Activated naive CD4-positive, alpha-beta T cell treated with anti-CD3 and anti-CD28 coated beads, Interleukin-2, amount 10 ng/mL, durations not matched to agents 7 days and 5 days (primary cell): ENCODE results near the gene SLC12A5.
"Not testable (repeated sequence)": the region's sequence is repeated elsewhere in the genome, so short reads cannot be mapped to it uniquely, and the experiment has no call there.

Experiments
- CTCF ChIA-PET: fragments of 350-600 bp; sonication (Branson Sonifier 250); formaldehyde crosslinking; loops from one replicate; lab custom pipeline; 2021; ENCODE audit warnings: antibody characterized with exemption; lab: Charles Lee
- DNase-seq: peaks from one replicate; pipeline ENCODE4 v3.0.0-alpha.2; 2020
- H3K27ac Mint-ChIP-seq: one replicate; pipeline ENCODE4 v1.8.0; 2021; ENCODE audit warnings: mild to moderate bottlenecking, moderate library complexity, mixed read lengths
- H3K27me3 Mint-ChIP-seq: one replicate; pipeline ENCODE4 v1.8.0; 2021; ENCODE audit warnings: mild to moderate bottlenecking, mixed read lengths
- H3K36me3 Mint-ChIP-seq: one replicate; pipeline ENCODE4 v1.8.0; 2021; ENCODE audit warnings: mixed read lengths
- H3K4me1 Mint-ChIP-seq: one replicate; pipeline ENCODE4 v1.8.0; 2021; ENCODE audit warnings: mixed read lengths
- H3K4me3 Mint-ChIP-seq: one replicate; pipeline ENCODE4 v1.8.0; 2021; ENCODE audit warnings: mild to moderate bottlenecking, moderate library complexity, mixed read lengths
- H3K9me3 Mint-ChIP-seq: one replicate; pipeline ENCODE4 v1.8.0; 2021; ENCODE audit warnings: mixed read lengths

Gene SLC12A5

DNA sequence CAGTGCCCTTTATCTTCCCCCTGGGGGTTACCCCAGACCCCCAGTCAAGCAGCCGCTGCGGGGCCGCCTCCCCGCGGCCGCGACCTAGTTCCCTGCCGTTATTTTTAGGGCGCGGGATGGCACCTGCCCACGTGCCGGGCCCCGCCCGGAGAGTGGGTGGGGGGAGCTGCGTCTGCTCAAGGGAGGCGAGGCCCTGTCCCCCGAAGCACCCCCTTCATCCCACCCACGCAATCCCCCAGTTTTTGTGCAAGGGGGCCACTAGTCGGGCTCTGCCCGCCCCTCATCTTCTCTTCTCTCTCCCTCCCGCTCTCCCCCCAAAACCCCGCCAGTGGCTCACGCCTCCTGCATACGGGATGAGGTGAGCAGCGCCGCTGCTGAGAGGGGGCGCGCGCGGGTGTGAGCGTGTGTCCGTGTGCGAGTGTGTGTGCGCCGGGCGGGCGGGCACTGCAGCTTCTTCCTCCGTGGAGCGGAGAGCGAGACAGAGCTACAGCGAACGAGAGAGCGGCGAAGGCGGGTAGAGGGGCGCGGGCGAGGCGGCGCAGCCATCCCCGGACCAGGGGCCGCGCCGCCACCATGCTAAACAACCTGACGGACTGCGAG lies at the start of gene SLC12A5:
Gene SLC12A5 (plus strand): TSS at position 444 of the 600 bp plus-strand sequence. CDS start 130 bp downstream, at position 574.
- DNase-seq = no peak
- H3K4me1 Mint-ChIP-seq = no peaks in the 10 kb centered on the region
- no peak within 1 kb of the TSS for H3K4me3 Mint-ChIP-seq
- no peak within 1 kb of the TSS for H3K27ac Mint-ChIP-seq
- no peaks in the 10 kb centered on the region for H3K36me3 Mint-ChIP-seq
- no peaks in the 10 kb centered on the region for H3K9me3 Mint-ChIP-seq
- peaks cover 94% of the 10 kb centered on the region for H3K27me3 Mint-ChIP-seq
- CTCF ChIA-PET = interaction anchor here (0.9 to 1.6 kb wide), 4 partner anchors 8 to 41 kb away, joined by 3 to 4 read pairs (median 3); no protein-coding TSS in a partner anchor

DNA sequence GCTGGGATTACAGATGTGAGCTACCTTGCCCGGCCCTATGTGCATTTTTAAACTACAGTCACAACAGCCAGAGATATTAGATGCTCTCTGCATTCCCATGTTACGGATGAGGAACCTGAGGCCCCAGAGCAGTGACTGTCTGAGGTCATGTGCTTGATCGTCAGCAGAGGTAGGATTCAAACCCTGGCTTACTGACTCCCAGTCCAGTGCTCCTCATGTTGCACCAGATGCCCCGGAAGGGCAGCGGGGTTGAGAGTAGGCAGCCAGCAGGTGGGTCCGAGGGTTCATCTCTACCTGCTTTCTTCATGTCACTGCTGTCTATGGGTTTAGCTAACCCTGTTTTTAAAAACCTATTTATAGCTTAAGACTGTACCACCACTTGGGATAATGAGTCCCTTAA lies 47.8 kb upstream of the SLC12A5 start:
- Mint-ChIP-seq H3K27me3 (peaks cover 35% of the 10 kb centered on the region), H3K4me1 (peaks cover 13% of the 10 kb centered on the region), H3K9me3 (no peaks in the 10 kb centered on the region), H3K36me3 (no peaks in the 10 kb centered on the region), H3K4me3 (no peak overlapping the region), H3K27ac (no peak overlapping the region)
- DNase-seq = no peak
- CTCF ChIA-PET = interaction anchor here (1.6 to 4.8 kb wide), 2 partner anchors 12 to 30 kb away, joined by 4 to 24 read pairs; no protein-coding TSS in a partner anchor

DNA sequence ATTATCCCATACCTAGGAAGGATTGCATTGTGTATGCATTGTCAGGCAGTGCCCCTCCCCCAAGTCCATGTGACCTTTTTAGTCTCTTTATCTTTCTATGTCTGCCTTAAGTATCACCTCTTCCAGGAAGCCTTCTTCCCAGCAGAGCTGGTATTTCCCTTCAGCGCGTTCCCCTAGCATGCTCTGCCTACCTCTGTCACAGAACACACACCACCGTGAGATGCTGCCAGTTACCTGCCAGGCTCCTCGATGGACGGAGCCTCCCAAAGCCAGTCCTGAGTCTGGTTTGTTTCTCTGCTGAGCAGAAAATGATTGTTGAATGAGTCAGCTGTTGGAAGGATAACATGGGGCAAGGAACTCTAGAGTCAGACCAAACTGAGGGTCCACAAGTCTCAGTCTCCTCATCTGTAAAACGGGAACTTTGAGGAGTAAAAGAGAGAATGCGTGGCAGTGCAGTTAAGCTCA lies 45.7 kb upstream of the SLC12A5 start:
- DNase-seq = no peak
- Mint-ChIP-seq H3K9me3 (no peaks in the 10 kb centered on the region), H3K4me1 (peaks cover 13% of the 10 kb centered on the region), H3K27ac (no peak overlapping the region), H3K4me3 (no peak overlapping the region), H3K36me3 (no peaks in the 10 kb centered on the region), H3K27me3 (peaks cover 49% of the 10 kb centered on the region)
- CTCF ChIA-PET = interaction anchor here (1.1 to 4.8 kb wide), 4 partner anchors 14 to 39 kb away, joined by 4 to 24 read pairs (median 6); no protein-coding TSS in a partner anchor

DNA sequence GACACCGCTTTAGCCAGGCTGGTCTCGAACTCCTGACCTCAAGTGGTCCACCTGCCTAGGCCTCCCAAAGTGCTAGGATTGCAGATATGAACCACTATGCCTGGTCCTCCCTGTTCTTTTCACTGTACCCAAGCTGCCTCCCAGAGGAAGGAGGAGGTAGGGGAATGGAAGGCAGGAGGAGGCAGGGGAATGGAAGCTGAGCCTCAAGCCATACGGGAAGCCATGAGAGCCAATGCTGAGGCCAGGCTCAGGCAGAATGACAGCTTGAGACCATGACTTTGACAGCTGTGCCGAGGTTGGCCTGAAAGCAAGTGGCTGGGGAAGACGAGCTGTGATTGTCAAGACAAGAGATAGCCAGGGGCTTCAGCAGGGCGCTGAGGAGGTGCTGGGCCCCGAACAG lies 43.4 kb upstream of the SLC12A5 start:
- CTCF ChIA-PET = interaction anchor here (0.7 to 6.7 kb wide), 5 partner anchors 9 to 71 kb away, joined by 3 to 151 read pairs (median 3); partner anchors contain the start of gene MMP9
- Mint-ChIP-seq H3K36me3 (no peaks in the 10 kb centered on the region), H3K27me3 (peaks cover 56% of the 10 kb centered on the region), H3K9me3 (no peaks in the 10 kb centered on the region), H3K4me1 (peaks cover 13% of the 10 kb centered on the region), H3K4me3 (no peak overlapping the region), H3K27ac (no peak overlapping the region)
- DNase-seq = no peak

DNA sequence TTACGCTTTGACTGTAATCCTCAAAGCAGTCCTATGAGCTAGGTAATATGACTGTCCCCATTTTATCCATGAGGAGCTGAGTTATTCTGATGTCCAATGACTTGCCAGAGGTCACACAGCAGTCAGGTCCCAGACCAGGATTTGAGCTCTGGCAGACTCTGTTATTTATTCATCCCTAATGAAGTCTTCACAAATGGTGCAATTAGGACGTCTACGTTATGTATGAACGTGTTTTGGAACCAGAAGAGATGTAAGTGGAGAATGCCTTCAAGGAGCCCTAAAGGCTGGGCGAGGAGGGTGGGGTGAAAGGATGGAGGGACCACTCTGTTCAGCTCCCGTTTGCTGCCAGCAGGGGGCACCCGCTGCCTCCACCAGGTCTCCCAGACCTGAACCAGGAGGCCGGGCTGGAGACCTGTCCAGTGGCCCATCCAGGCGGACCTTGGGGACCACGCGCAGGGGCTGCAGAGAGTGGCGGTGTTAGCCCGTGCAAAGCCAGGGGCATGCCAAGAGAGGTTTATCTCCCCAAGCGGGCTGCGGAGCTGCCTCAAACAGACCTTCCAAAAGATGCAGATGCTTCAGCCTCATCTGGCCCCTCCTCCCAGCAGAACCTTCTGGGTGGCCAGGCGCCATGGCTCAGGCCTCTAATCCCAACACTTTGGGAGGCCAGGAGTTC lies 41.8 kb upstream of the SLC12A5 start:
- peak; percentile 85 for DNase-seq
- no peak overlapping the region for H3K4me3 Mint-ChIP-seq
- H3K27ac Mint-ChIP-seq = no peak overlapping the region
- H3K36me3 Mint-ChIP-seq = no peaks in the 10 kb centered on the region
- no peaks in the 10 kb centered on the region for H3K9me3 Mint-ChIP-seq
- H3K27me3 Mint-ChIP-seq = peaks cover 69% of the 10 kb centered on the region
- H3K4me1 Mint-ChIP-seq = peaks cover 13% of the 10 kb centered on the region
- CTCF ChIA-PET = interaction anchor here (0.6 to 6.7 kb wide), 19 partner anchors 9 to 362 kb away, joined by 3 to 151 read pairs (median 5); partner anchors contain the start of genes MMP9, SLC12A5 and ZNF335

DNA sequence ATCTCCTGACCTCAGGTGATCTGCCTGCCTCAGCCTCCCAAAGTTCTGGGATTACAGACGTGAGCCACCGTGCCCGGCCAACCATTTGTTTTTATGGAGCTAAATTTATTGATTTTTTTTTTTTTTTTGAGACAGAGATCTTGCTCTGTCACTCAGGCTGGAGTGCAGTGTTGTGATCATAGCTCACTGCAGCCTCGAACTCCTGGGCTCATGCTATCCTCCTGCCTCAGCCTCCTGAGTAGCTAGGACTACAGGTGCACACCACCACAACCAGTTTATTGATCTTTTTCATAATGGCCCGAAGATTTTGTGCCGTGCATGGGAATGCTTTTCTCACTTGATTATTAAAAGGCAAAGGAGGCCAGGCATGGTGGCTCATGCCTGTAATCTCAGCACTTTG lies 40.2 kb upstream of the SLC12A5 start:
- not testable (repeated sequence) for H3K4me3 Mint-ChIP-seq, H3K27ac Mint-ChIP-seq, DNase-seq, H3K9me3 Mint-ChIP-seq, H3K36me3 Mint-ChIP-seq, H3K4me1 Mint-ChIP-seq
- H3K27me3 Mint-ChIP-seq = peaks cover 75% of the 10 kb centered on the region
- CTCF ChIA-PET = interaction anchor here (0.7 to 6.7 kb wide), 8 partner anchors 10 to 186 kb away, joined by 3 to 151 read pairs (median 11); partner anchors contain the start of gene MMP9

DNA sequence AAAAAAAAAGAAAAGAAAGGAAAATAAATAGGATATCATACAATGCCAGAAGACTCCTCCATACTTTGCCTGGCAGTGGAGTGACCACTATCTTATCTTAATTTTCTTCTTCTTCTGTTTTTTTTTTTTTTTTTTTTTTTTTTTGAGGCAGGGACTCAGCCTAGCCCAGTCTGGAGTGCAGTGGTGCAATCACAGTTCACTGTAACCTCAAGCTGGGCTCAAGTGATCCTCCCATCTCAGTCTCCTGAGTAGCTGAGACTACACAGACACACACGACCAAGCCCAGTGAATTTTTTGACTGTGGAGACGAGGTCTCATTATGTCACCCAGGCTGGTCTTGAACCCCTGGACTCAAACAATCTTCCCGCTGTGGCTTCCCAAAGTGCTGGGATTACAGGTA lies 37.4 kb upstream of the SLC12A5 start:
- no peak overlapping the region for H3K27ac Mint-ChIP-seq
- no peak overlapping the region for H3K4me3 Mint-ChIP-seq
- CTCF ChIA-PET = interaction anchor here (6.7 kb wide), 1 partner anchor 20 kb away, joined by 151 read pairs; the partner anchor contains the start of gene MMP9
- no peaks in the 10 kb centered on the region for H3K36me3 Mint-ChIP-seq
- DNase-seq = no peak
- peaks cover 10% of the 10 kb centered on the region for H3K4me1 Mint-ChIP-seq
- peaks cover 71% of the 10 kb centered on the region for H3K27me3 Mint-ChIP-seq
- H3K9me3 Mint-ChIP-seq = no peaks in the 10 kb centered on the region

DNA sequence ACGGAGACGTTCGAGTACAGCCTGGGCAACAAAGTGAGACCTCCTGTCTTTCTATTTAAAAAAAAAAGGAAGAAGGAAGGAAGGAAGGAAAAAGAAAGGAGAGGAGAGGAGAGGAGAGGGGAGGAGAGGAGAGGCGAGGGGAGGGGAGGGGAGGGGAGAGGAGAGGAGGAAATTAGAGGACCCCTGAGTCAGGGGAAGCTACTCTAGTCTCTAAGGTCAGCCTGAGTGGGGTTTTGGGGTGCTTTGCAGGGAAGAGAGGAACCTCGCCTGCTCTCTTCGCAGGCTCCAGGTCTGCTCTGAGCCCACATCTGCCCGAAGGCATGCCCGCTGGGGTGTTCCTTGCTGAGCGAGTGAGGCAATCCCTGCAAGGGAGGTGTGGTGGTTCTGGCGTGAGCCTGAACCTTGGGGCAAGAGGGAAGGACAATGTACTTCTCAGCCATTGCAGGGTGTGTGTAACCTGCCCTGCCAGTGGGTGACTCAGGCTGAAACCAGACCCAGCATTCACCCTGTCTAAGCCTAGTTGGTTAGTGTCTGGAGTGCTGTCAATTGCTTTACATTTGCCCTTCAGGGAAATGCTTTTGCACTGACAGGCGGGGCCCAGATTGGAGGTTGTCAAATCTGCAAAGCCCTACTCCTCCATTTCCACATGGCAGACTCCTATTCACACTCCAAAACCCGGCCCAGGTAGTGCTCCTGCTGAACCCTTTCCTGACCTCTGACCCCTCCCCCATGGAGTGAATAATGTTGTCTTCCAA lies 35.6 kb upstream of the SLC12A5 start:
- H3K9me3 Mint-ChIP-seq = no peaks in the 10 kb centered on the region
- peaks cover 66% of the 10 kb centered on the region for H3K27me3 Mint-ChIP-seq
- H3K36me3 Mint-ChIP-seq = no peaks in the 10 kb centered on the region
- CTCF ChIA-PET = no interaction called here
- H3K4me3 Mint-ChIP-seq = no peak overlapping the region
- peaks cover 25% of the 10 kb centered on the region for H3K4me1 Mint-ChIP-seq
- no peak for DNase-seq
- no peak overlapping the region for H3K27ac Mint-ChIP-seq

DNA sequence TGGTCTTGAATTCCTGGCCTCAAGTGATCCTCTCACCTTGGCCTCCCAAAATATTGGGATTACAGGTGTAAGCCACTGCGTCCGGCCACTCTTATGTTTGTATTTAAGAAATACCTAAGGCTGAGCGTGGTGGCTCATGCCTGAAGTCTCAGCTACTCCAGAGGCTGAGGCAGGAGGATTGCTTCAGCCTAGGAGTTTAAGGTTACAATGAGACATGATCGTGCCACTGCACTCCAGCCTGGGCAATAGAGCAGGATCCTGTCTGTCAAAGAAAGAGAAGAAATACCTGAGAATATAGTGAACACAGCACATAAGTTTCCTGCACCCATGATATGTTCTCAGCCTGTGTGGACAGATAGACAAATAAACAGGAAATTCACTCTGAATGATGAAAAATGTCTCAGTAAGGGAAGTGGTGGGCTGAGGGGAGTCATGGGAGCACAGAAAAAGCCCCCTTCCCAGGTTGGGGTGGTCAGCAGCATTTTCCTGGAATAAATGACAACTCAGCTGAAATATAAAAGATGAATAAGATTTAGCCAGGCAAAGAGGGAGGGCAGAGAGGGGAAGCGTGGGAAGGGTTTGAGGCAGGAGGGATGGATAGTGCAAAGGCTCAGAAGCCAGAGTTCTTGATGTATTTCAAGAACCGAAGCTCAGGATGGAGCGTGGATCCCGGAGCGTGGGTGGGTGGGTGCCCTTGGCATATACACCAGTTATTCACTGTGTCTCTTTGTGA lies 34.1 kb upstream of the SLC12A5 start:
- Mint-ChIP-seq H3K4me1 (peaks cover 40% of the 10 kb centered on the region), H3K27ac (peak overlapping the region; percentile 10), H3K27me3 (peaks cover 60% of the 10 kb centered on the region), H3K4me3 (no peak overlapping the region), H3K36me3 (no peaks in the 10 kb centered on the region), H3K9me3 (no peaks in the 10 kb centered on the region)
- no peak for DNase-seq
- CTCF ChIA-PET = interaction anchor here (1.0 to 1.8 kb wide), 3 partner anchors 16 to 25 kb away, joined by 4 to 7 read pairs (median 4); no protein-coding TSS in a partner anchor

DNA sequence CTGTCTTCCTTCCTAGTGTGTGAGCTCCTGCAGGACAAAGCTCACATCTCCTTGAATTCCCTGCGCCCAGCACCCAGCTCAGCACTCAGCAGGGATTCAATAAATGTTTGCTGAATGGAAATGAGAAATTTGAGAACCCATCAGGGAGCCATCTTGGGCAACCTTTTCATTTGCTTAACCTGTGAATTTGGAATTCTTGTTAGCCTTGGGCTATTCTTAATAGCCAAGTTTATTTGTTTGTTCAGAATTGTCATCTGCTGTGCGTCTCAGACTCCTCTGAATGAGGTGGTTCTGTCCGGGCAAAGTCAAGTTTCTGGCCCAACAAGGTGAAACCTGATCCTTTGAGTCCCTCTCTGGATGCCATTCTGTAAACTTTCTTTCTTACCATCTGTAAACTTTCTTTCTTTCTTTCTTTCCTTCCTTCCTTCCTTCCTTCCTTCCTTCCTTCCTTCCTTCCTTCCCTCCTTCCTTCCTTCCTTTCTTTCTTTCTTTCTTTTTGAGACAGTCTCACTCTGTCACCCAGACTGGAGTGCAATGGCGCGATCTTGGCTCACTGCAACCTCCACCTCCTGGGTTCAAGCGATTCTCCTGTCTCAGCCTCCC lies 33.4 kb upstream of the SLC12A5 start:
- H3K27ac Mint-ChIP-seq, H3K9me3 Mint-ChIP-seq, H3K36me3 Mint-ChIP-seq, DNase-seq, H3K4me3 Mint-ChIP-seq: not testable (repeated sequence)
- Mint-ChIP-seq H3K27me3 (peaks cover 60% of the 10 kb centered on the region), H3K4me1 (peaks cover 47% of the 10 kb centered on the region)
- CTCF ChIA-PET = interaction anchor here (0.7 to 6.7 kb wide), 5 partner anchors 8 to 611 kb away, joined by 3 to 57 read pairs (median 4); no protein-coding TSS in a partner anchor

DNA sequence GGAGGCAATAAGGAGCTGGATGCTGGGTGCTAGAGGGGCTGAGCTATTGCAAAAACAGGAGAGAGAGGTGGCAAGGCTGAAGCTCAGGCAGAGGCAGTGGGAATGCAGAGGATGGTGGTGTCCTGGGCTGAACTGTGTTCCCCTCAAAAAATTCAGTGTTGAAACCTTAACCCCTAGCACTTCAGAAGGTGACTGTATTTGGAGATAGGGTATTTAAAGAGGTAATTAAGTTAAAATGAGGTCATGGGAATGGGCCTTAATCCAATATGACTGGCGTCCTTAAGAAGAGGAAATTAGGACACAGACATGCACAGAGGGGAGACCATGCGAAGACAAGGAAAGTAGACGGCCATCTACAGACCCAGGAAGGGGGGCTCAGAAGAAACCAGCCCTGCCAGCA lies 31.8 kb upstream of the SLC12A5 start:
- H3K36me3 Mint-ChIP-seq = no peaks in the 10 kb centered on the region
- no peak for DNase-seq
- no peak overlapping the region for H3K27ac Mint-ChIP-seq
- H3K4me1 Mint-ChIP-seq = peaks cover 58% of the 10 kb centered on the region
- H3K4me3 Mint-ChIP-seq = no peak overlapping the region
- peaks cover 50% of the 10 kb centered on the region for H3K27me3 Mint-ChIP-seq
- H3K9me3 Mint-ChIP-seq = no peaks in the 10 kb centered on the region
- CTCF ChIA-PET = interaction anchor here (1.1 to 6.7 kb wide), 2 partner anchors 9 to 20 kb away, joined by 3 to 57 read pairs; no protein-coding TSS in a partner anchor

DNA sequence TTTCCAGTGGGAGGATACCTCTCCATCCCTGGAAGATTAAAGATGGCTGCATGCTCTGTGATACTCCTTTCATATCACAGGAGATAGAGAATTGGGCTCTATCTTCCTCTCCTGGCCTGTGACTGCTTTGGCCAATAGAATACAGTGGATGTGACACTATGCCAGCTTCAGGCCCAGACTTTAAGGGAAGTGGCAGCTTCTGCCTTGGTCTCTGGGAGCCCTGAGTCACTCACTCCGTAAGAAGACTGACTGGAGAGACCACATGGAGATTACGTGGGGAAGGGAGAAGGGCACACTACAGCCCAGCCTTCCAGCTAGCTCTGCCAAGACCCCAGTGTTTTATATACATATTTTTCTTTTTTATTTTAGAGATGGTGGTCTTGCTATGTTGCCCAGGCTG lies 30.7 kb upstream of the SLC12A5 start:
- H3K36me3 Mint-ChIP-seq = no peaks in the 10 kb centered on the region
- no peaks in the 10 kb centered on the region for H3K9me3 Mint-ChIP-seq
- H3K27me3 Mint-ChIP-seq = peaks cover 46% of the 10 kb centered on the region
- no peak overlapping the region for H3K27ac Mint-ChIP-seq
- CTCF ChIA-PET = interaction anchor here (1.0 to 6.7 kb wide), 4 partner anchors 11 to 28 kb away, joined by 4 to 57 read pairs (median 18); no protein-coding TSS in a partner anchor
- no peak for DNase-seq
- no peak overlapping the region for H3K4me3 Mint-ChIP-seq
- H3K4me1 Mint-ChIP-seq = peaks cover 63% of the 10 kb centered on the region

DNA sequence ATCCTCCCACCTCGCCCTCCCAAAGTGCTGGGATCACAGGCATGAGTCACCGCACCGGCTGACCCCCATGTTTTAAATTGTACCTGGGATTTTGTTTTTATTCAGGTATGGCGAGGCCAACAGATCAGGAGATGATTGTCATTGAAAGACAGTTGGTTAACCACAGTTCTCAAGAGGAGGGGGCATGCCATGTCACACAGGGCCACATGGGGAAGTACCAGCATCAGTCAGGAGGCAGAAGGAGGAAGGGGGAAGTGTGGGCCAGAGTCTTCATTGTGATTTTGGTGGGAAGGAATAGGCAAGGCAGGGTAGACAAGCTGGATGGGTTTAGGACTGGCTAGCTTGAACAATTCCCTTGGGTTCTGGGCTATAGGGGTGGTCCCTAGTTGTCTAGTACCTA lies 30.3 kb upstream of the SLC12A5 start:
- no peak overlapping the region for H3K4me3 Mint-ChIP-seq
- no peaks in the 10 kb centered on the region for H3K36me3 Mint-ChIP-seq
- peaks cover 45% of the 10 kb centered on the region for H3K27me3 Mint-ChIP-seq
- CTCF ChIA-PET = interaction anchor here (1.0 to 6.7 kb wide), 4 partner anchors 10 to 28 kb away, joined by 4 to 57 read pairs (median 18); no protein-coding TSS in a partner anchor
- H3K27ac Mint-ChIP-seq = no peak overlapping the region
- H3K4me1 Mint-ChIP-seq = peaks cover 66% of the 10 kb centered on the region
- no peaks in the 10 kb centered on the region for H3K9me3 Mint-ChIP-seq
- DNase-seq = peak; percentile 33
